GM18861 (cell line): Measurements from ENCODE around the gene PIGR.

Experiments used
- ATAC-seq: cut with Tn5 transposase; IDR thresholded peaks from one replicate; pipeline ENCODE4 v1.9.1; 2021; ENCODE audit not compliant: unreplicated experiment

The PIGR gene

DNA sequence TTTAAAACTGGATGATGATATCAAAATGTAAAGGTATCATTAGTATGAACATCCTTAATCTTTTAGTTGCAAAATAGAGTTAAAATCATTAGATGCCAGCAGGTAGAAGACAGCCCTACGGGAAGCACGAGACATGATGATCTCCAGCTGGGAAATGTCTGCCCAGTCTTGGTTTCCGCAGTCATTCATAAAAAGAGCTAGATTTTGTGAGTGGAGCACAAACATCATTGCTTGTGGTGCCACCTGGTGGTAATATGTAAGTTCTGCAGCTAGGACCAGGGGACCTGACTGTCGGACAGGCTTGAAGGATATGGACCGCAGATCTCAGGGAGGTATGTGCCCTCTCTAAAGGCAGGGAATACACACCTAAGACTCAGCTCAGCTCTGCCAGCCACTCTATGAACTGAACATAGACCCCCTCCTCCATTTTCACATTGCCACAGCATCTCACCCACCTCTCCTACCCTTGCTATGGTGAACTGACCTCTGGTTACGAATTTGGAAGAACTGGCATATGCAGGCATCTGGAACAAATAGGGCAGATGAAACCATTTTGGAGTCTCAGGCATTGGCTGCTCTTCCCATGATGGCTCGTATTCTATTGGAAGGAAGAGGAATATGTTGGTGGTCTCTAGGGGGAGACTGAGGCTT, 33.7 kb downstream of the PIGR start:
- ATAC-seq = no peak

DNA sequence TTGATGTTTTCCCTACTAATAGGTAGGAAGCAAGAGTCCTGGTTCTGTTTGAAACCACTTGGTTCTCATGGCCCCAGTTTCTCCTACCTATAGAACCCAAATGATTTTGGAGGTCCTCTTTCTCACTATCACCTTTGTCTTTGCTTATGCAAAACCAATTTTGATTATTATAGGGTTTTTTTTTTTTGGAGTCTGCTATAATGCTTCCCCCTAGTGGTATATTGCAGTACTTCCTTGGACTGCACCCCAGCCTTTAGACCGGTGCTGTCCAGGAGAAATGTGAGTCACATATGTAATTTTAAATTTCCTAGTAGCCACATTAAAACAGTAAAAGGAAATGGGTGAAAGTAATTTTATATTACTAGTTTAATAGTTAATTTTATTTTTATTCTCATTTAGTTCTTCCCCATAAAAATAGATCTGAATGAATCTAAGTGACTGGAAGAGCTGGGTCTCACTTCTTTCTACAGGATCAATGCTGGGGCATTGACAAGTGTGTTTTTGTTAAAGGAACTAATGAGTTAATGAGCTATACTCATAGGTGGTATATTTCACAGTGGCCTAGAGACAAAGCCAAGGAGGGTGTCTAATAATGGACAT, 35.1 kb downstream of the PIGR start:
- no peak for ATAC-seq

DNA sequence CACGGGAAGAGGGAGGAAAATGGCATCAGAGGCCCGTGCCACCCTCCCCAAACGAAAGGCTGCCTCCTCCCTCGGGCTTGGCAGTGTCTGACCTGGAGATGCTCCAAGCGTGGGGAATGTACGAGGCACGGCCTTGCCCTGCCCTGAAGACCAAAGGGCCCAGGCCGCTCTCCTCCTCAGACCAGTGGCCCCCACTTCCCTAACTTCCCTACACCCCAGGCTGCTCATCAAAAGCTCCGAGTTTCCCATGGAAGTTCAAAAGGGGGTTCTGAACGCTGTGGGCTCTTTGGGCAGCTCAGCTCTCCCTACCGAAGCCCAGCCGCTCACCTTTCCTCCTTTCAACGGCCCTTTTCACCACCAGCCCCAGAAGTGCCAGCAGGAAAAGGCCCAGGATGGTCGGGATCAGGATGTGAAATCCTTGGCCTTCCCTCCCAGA, 36.4 kb downstream of the PIGR start:
- ATAC-seq = no peak

DNA sequence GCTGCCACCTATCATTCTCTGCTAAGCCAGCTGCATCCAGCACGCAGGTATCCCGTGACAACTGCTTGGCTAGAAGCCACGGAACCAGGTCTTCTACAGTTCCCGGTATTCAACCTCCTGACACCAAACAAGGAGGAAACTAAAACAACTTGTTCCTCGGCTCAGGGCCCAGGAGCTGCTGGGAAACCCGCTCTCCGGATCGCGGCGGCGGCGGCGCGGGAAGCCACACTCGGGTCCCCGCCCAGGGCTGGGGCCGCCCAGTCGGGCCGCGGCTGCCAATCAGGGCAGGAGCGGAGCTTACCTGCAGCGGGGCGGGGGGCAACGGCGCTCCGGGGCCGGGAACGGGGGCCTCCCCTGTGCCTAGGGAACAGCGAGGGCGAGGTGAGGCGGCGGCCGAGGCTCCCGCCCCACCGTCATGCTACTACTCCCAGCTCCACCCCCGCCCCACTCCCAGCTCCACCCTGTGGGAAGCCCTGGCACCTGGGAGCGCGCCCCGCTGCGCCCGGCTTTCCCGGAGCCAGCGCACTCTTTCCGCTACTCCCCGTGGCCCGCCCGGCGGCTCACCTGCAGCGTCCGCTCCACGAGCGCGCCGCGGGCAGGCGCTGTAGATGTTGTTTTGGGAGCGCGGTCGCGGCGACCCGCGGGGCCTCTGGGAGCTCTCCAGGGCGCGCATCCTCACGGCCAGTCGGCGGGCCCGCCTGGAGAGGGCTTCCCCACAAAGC, 36.9 kb downstream of the PIGR start:
- no peak for ATAC-seq

DNA sequence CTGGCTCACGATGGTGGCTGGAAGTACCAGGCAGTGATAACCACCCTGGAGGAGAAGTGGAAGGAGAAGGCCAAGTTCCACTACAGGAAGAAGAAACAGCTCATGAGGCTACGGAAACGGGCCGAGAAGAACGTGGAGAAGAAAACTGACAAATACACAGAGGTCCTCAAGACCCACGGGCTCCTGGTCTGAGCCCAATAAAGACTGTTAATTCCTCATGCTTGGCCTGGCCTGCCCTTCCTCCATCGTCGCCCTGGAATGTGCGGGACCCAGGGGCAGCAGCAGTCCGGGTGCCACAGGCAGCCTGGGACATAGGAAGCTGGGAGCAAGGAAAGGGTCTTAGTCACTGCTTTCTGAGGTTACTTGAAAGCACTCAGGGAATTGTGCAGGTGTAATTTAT, 38.2 kb downstream of the PIGR start:
- no peak for ATAC-seq

DNA sequence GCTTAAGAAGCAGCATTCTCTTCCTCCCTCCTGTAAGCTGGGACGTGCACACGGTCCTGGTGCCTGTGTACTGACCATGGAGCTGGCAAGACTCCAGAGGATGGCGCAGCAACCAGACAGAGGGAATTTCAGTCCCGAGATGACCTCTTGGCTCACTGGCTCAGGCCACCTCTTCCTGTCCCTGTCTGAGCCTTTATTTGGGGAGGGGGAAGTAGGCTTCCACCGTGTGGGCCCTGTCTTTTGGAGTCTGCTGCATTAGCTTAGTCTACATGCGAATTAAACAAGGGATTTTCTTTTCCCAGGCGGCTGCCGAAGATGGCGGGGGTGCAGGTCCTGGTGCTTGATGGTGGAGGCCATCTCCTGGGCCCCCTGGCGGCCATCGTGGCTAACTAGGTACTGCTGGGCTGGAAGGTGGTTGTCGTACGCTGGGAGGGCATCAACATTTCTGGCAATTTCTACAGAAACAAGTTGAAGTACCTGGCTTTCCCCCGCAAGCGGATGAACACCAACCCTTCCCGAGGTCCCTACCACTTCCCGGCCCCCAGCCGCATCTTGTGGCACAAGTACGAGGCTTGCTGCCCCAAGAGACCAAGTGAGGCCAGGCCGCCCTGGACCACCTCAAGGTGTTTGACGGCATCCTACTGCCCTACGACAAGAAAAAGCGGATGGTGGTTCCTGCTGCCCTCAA, 38.8 kb downstream of the PIGR start:
- ATAC-seq = no peak

DNA sequence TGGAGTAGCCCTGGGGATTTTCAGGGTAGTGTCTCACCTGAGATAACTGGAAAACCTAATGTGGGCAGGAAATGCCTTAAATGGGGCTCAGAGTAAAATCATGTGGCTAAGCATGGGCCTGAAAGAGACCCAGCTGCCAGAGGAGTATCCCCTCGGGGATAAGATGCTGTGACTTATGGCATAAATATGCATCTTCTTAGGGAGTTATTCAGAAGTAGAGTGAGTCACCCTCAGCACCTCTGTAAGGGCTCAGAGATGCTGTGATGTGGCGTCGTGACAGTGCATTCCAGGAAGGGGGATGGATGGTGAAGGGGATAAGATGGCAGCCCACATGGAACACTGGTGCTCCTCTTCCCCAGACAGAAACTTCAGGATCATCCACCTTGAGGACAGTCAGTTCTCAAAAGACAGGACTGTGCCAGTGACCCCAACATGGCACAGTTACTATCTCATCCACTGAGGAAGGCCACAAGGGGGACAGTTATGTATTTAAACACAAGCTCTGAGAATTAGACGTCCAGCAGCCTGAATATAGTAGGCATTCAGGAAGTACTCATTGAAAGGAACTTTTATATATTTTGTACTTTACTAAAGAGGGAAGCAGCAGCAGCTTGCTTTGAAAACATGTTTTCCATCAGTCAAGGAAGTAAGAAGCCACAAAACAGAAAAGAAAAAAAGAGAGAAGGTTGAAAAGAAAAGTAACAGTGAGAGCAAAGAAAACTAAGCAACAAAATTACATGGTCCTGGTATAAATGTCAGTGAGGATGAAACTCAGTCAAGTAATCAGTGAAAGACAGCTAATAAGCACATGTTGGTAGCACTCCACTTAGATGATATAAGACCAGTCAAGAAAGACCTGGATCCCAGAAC, 40.7 kb downstream of the PIGR start:
- ATAC-seq = peak; percentile 84

DNA sequence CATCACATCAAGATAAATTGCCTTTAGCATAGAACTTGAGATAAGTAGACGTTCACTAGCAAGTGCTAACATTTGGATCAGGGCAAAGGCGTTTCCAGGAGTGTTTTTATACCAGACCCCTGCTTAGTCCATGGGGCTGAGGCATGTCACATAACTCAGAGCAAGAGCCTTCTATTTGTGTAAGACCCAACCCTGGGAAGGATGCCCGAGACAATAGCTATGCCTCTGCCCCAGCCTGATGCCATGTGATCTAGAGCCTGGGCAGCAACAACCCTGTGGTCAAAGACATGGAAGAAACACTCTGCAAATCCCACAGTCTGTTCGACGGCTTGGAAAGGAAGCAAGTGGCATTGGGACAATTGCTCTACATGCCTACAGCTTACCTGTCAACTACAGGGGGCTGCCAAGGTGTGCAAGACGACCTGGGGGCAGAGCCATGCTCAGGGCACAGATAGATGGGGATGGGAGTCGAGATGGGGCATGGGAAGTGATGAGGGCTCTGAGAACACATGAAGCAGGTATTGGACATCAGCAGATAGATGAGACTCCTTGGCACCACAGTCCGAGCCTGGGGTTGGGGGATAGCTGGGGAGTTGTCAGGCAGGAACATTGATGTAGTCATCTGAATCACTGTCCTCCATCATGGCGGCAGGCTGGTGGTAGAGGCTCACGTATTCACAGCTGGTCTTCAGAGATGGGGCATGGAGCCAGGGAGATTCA, 41.7 kb downstream of the PIGR start:
- no peak for ATAC-seq

DNA sequence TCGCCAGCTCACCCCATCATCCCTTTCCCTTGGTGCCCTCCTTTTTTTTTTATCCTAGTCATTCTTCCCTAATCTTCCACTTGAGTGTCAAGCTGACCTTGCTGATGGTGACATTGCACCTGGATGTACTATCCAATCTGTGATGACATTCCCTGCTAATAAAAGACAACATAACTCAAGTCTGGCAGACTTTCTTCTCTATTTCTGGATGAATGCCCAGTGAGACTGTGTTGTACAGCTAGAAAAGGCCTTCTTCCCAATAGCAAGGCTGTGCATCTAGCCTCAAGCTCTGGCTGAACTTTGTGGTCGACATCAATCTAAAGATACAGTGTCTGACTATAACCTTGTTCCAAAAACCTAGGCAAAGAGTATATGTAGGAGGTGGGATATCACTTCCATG, 42.6 kb downstream of the PIGR start:
- ATAC-seq = no peak

DNA sequence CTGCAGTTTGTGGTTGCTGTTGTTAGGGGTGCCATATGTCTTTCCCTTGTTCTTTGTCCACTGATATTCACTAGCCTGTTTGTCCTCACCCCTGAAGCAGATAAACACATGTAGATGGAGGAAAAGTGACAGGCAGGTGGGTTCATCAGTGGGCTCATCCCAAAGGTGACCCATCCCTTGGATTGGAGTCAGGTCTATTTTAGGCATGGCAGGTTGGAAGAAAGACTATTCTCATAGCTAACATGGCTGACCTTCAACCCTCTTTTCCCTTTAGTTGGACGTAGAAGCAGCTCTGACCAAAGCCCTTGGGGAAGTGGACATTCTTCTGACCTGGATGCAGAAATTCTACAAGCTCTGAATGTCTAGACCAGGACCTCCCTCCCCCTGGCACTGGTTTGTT, 43.6 kb downstream of the PIGR start:
- no peak for ATAC-seq

DNA sequence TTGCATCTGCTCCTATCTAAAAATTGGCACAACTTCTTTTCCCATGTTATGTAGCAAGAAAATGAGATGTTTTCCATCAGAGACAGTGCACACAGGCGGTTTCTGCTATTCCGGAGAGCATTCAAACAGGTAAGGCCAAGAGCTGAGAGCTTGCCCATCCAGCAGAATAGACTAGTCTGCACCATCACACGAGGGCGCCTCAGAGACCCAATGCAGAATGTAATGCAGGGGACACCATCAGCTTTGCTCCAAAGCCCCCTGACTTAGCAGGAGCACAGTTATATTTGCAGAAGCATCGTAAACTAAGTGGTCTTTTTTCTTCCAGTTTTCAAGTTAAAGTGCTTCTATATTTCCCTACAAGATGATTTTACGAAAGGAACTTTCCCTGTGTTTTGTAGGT, 44.3 kb downstream of the PIGR start:
- no peak for ATAC-seq

DNA sequence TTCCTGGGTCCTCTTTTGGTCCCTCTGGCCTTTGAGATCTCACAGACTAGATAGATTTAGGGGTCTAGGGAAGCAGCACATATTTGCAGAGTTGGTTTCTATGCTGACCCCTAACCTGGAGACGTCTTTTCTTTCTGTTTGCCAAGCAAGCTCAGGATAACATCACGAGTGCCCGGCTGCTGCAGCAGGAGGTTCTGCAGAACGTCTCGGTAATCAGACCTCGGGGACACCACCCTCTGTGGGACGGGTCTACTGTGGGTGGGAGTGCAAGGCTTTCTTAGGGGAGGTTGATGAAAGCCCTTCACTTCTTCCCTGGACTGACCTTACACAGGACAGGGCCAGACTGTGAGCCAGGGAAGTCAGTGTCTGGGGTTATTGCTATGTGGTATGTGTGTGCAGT, 46.1 kb downstream of the PIGR start:
- no peak for ATAC-seq

DNA sequence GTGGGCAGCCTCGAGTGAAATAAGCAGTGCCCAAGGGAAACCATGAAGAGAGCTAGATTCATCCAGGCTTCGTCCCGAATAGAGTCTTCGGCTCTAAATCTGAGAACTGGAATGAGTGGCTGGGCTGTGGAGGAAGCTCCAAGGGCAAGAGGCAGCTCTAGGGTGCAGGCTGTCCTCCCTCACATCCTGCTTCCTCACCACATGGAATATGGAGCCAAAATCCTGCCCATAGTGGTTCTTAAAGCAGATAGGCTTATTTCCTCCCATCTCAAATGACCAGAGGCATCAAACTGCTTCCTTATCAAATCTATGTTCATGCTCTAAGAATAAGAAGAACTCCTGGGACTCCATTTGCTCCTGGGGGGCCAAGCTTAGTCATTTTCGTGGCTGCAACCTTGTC, 46.5 kb downstream of the PIGR start:
- ATAC-seq = no peak

DNA sequence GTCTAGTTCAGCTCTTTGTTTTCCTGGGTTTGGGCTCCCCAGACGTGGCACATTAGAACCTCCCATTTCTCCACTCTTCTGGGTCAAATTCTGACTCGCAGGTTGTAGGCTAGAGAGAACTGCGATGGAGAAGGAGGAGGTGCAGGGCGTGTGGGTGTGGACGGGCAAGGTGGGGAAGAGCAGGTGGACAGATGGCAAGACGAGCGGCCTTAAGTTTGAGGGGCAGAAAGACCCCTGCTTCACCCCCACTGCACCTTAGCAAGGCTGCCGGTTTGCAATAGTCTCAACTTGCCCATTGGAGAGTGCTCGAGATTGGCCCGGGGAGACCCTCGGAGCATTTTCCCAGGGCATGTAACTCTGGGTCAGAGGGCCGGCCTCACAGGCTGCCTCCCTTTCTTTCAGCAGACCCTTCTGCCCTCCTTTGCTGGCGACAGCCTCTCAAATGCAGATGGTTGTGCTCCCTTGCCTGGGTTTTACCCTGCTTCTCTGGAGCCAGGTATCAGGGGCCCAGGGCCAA, 47.3 kb downstream of the PIGR start:
- no peak for ATAC-seq

DNA sequence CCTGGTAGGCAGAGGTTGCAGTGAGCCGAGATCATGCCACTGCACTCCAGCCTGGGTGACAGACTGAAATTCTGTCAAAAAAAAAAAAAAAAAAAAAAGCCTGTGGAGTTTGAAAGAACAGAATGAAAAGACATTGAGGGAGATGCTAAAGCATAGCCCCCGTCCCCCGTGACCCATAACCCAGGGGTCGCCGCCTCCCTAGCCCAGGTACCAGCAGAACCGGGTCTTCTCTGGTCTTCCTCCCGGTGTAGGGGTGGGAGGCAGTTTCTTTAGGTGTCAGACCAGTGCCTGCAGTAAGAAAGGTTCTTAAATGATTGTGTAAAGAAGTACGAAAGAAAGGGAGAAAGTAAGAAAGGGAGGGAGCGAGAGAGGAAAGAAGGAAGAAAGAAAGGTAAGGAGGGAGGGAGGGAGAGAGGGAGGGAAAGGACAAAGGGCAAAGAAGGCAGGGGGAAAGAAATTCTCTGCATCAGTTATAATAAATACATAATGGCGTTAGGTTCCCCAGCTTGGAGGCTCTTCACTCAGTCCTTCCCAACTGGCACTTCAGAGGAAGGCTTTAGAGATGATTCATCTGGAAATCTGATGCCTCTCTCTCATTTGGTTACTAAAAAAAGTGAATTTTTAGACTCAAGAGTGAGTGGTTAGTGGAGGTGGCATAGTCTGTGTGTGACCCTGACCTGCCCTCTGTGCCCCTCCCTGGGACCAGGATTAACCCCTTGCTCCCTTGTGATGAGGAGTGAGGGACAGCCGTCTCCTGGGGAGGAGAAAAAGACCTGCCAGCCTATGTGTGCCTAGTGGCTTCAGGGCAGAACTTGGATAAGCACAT, 48.0 kb downstream of the PIGR start:
- ATAC-seq = no peak

DNA sequence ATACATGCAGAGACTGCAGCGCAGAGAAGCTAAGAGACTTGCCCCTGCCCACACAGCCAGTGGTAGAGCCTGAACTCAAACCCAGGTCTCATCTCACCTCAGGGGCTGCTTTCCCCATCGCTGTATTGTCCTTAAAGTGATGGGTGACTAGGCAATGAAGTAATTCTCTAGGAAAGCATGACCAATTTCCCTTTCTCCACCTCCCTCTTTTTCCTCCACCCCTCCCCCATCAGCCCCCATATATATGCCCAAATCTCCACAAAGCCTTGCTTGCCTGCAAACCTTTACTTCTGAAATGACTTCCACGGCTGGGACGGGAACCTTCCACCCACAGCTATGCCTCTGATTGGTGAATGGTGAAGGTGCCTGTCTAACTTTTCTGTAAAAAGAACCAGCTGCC, 49.1 kb downstream of the PIGR start, which contains the start of gene IL24:
Gene IL24, plus strand, starts transcription at position 269 of the 400 bp plus-strand sequence. CDS start 390 bp downstream, outside the sequence.
- ATAC-seq = no peak

DNA sequence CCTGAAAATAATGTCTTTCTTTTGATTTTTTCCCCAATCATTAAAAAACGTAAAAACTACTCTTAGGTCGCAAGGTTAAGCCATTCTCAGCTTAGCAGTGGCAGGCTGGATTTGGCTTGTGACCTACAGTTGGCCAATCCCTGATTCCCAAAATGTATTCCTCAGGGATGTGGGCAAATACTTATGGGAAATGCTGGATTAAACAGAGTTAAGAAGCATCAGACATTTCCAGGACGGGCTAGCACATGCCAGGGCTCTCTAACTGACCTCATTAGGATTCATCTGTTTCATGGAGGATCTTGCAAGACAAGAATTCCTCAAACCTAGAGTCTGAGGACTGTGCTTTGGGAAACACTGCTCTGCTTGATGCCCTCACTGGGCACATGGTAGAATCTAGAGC, 50.0 kb downstream of the PIGR start:
- no peak for ATAC-seq

DNA sequence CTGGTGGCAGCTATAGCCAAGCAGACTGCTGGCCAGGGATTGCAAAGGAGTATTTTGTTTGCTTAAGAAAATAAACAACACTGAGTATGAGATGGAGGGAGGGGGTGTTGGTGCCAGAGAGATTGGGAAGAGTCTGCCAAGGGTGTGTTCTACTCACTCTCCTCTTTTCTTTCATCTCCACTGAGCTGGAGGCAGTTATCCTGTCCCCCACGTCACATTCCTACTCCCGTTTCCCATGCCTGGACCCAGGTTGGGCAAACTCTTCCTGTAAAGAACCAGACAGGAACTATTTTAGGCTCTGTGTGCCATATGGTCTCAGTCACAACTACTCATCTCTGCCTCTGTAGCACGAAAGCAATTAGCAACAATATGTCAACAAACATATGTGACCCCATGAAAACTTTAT, 50.4 kb downstream of the PIGR start:
- ATAC-seq = no peak

DNA sequence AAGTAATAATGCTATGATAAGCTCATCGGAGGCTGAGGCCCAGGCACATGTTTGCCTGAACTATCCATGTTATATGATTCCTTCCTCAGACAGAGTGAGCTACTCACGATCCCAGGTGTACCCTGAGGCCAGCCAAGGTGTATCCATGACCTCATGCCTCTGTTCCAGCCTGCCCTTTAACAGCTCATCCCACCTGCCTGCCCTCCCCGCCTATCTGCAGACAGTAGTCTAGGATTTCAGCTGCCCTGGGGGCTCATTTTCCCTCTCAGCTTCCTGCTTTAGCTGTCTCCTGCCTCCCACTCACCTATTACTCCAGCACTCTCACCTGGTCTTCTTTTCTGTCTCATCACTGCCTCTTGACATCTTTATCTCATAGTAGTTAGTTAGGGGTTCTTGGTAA, 50.9 kb downstream of the PIGR start:
- no peak for ATAC-seq
